ENCODE measurements around the gene WBP1. TPM values are rescaled to one million over a fixed set of nuclear protein-coding genes. Genes with fewer than 3 reads are reported as not detected.
"Not testable (repeated sequence)": the region's sequence is repeated elsewhere in the genome, so short reads cannot be mapped to it uniquely, and the experiment has no call there.

Gene WBP1
- total and polyA plus RNA-seq, 4 donors: 39.5 to 65.0 (median 56.3) TPM

GRCh38 chr2:74420006-74420405 is 38.2 kb upstream of the WBP1 start:
- ATAC-seq (ENCODE audit: insufficient read depth, low FRiP score): no peak
- DNase-seq: no peak
- H3K27me3 ChIP-seq (ENCODE audit: control insufficient read depth in 3 of 3, insufficient read depth in 3 of 3, low read length in 2 of 3): no peaks in the 10 kb centered on the region
- H3K4me1 ChIP-seq (ENCODE audit: control insufficient read depth in 5 of 5, insufficient read depth in 5 of 5, low read length in 5 of 5): peaks cover 0 to 18% (median 0%) of the 10 kb centered on the region in 5 donors
- 60 to 74% methylated on average over 2 of the region's 2 CpGs for WGBS, 2 donors
- no peak overlapping the region for H3K9ac ChIP-seq (ENCODE audit: insufficient read depth in 1 of 2, low read length in 2 of 2)
- no peak for TF ChIP-seq CTCF (IDR thresholded peaks at IDR 0.05; ENCODE audit: control extremely low read depth, extremely low read depth)
- H3K36me3 ChIP-seq (ENCODE audit: control insufficient read depth in 4 of 4, insufficient read depth in 4 of 4, low read length in 4 of 4): peaks cover 0 to under 1% (median 0%) of the 10 kb centered on the region in 4 donors
- no peak overlapping the region for H3K4me3 ChIP-seq
- H3K9me3 ChIP-seq (ENCODE audit: control insufficient read depth in 4 of 4, insufficient read depth in 3 of 4, low read length in 3 of 4): no peaks in the 10 kb centered on the region
- no peak overlapping the region for H3K27ac ChIP-seq (ENCODE audit: low read depth in 1 of 2, low read length in 1 of 2)

GRCh38 chr2:74420443-74421103 is 37.7 kb upstream of the WBP1 start:
- not testable (repeated sequence) for H3K9me3 ChIP-seq (ENCODE audit: control insufficient read depth in 4 of 4, insufficient read depth in 3 of 4, low read length in 3 of 4); ATAC-seq (ENCODE audit: insufficient read depth, low FRiP score); H3K4me3 ChIP-seq; DNase-seq; H3K36me3 ChIP-seq (ENCODE audit: control insufficient read depth in 4 of 4, insufficient read depth in 4 of 4, low read length in 4 of 4); H3K9ac ChIP-seq (ENCODE audit: insufficient read depth in 1 of 2, low read length in 2 of 2); H3K27me3 ChIP-seq (ENCODE audit: control insufficient read depth in 3 of 3, insufficient read depth in 3 of 3, low read length in 2 of 3); H3K27ac ChIP-seq (ENCODE audit: low read depth in 1 of 2, low read length in 1 of 2)
- H3K4me1 ChIP-seq (ENCODE audit: control insufficient read depth in 5 of 5, insufficient read depth in 5 of 5, low read length in 5 of 5): peaks cover 0 to 12% (median 0%) of the 10 kb centered on the region in 5 donors
- 76 to 84% methylated on average over 19 of the region's 19 CpGs for WGBS, 2 donors

GRCh38 chr2:74421221-74421870 is 36.9 kb upstream of the WBP1 start, which contains the start of the genes C2orf81 and WDR54:
Gene C2orf81, minus strand, starts transcription at chr2:74421619. Its CDS starts 59 bp downstream, at chr2:74421560.
Gene WDR54, plus strand, starts transcription at chr2:74421730. Its CDS starts 424 bp downstream, at chr2:74422154.
- no peaks in the 10 kb centered on the region for H3K9me3 ChIP-seq (ENCODE audit: control insufficient read depth in 4 of 4, insufficient read depth in 3 of 4, low read length in 3 of 4)
- H3K27ac ChIP-seq (ENCODE audit: low read depth in 1 of 2, low read length in 1 of 2): peak within 1 kb of the TSS in 1 of 2 donors; percentile 81
- peaks cover 0 to 12% (median 1%) of the 10 kb centered on the region in 4 donors for H3K36me3 ChIP-seq (ENCODE audit: control insufficient read depth in 4 of 4, insufficient read depth in 4 of 4, low read length in 4 of 4)
- peak; percentile 94 for ATAC-seq (ENCODE audit: insufficient read depth, low FRiP score)
- 0% methylated on average over 57 of the region's 57 CpGs for WGBS, 2 donors
- peak within 1 kb of the TSS; percentile 51 to 70 for H3K9ac ChIP-seq (ENCODE audit: insufficient read depth in 1 of 2, low read length in 2 of 2)
- DNase-seq: peak; percentile 89 to 92 (median 92)
- peak within 1 kb of the TSS; percentile 68 for H3K4me3 ChIP-seq
- no peaks in the 10 kb centered on the region for H3K27me3 ChIP-seq (ENCODE audit: control insufficient read depth in 3 of 3, insufficient read depth in 3 of 3, low read length in 2 of 3)
- TF ChIP-seq CTCF (IDR thresholded peaks at IDR 0.05; ENCODE audit: control extremely low read depth, extremely low read depth): no peak
- H3K4me1 ChIP-seq (ENCODE audit: control insufficient read depth in 5 of 5, insufficient read depth in 5 of 5, low read length in 5 of 5): peaks cover 0 to 4% (median 0%) of the 10 kb centered on the region in 5 donors

Data from lung (tissue), 12 donors.